GM19438 (cell line): Measurements from ENCODE around the gene C2.
A peak's percentile ranks its signal among the peaks of the same experiment; 100 is the strongest.
"Not testable (repeated sequence)": the region's sequence is repeated elsewhere in the genome, so short reads cannot be mapped to it uniquely, and the experiment has no call there.

ENCODE experiments used
- ATAC-seq: cut with Tn5 transposase; IDR thresholded peaks from one replicate; pipeline ENCODE4 v1.9.1; 2021; ENCODE audit warnings: low read depth; ENCODE audit not compliant: unreplicated experiment

The C2 gene

GRCh38 chr6:31898383-31899011, 29.0 kb upstream of the C2 start:
- ATAC-seq: no peak

DNA sequence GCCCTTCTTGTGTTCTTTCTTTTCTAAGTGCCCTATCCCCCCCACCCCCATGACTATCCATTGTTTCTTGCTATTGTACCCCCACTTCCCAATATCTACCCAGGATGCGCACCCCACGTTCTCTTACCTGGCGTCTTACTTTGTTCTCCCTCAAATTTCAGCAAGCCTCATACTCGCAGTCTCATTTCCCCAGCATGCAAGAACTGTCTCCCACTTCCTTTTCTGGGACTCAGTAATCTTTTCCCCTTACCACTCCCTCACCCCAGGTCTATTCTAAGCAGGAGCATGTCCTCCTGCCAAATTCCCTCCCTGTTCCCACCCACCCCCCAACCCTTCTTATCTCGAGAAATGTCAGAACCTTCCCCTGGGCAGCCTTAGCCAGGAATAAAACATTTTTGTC, 28.3 kb upstream of the C2 start:
- no peak for ATAC-seq

- no peak for ATAC-seq
Measured at GRCh38 chr6:31899882-31900722, 27.4 kb upstream of the C2 start.

DNA sequence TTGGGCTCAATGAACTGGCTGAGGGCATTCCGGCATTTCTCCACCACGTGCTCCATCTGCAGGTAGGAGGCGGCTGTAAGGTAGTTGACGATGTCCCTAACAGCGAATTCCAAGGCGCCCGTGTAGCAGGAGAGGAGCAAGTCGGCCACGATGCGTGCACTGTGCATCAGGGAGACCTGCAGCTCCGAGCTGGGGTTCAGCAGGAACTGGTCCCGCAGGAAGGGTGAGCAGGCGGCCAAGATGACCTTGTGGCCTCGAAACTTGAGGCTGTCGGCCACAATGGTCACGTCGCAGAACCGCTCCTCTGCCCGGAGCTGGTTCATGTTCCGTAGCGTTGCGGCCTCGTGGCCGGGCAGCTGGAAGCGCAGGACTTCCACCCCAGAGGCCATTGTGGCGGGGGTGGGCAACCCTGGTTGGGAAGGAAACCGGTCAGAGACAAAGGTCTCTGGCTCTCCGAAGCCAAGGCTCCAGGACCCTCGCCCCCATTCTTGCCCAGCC, 26.6 kb upstream of the C2 start:
- ATAC-seq: no peak

GRCh38 chr6:31901415-31901952, 26.0 kb upstream of the C2 start:
- no peak for ATAC-seq

DNA sequence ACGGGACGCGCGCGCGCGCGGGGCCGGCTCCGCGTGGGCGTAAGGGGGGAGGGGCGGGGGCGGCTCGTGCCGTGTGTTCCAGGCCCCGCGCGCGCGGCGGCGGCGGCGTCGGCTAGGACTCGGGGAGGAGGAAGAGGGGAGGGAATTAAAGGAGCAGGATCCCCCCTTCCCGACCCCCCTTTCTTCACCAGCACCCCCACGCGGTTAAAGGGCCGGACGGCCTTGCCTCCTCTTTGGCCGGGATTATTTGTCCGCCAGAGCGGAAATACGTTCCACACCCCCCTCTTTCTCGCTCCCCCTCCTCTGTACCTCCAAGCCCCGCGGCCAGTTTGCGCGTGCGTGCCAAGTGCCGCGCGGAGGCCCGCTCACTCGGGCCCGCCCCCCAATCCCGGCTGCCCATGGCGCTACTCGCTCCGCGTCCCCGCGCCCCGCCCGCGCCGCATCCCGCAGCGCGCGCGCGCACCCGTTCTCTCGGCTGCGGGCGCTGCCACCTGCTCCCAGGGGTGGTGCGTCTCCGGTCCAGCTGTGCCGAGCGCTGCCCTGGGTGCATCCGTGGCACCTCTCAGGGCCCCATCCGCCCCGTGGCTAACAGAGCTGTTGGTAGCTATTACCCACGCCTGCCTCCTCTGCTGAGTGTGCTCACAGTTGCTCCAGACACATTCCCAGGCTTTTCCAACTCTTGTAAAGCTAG, 25.4 kb upstream of the C2 start, which contains the start of gene ZBTB12:
Gene ZBTB12, minus strand, starts transcription at position 134 of the 691 bp plus-strand sequence. CDS start 781 bp downstream, outside the sequence.
- ATAC-seq: peak; percentile 51

DNA sequence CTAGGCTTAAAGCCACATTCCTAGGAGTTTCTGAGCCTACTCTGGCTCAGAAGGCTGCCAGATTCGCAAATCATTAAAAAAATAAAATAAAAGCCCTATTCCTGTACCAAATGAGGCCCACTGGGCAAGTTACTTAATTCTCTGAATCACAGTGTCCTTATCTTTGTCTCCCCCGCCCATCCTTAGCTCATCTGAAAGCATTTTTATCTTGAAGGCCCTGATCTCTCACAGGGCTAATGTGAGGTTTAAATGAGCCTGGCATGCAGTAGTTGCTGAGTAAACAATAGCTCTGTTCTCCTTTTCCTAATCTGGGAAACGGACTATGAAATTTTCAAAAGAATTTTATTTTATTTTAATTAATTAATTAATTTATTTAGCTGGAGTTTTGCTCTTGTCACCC, 23.6 kb upstream of the C2 start:
- ATAC-seq: no peak

DNA sequence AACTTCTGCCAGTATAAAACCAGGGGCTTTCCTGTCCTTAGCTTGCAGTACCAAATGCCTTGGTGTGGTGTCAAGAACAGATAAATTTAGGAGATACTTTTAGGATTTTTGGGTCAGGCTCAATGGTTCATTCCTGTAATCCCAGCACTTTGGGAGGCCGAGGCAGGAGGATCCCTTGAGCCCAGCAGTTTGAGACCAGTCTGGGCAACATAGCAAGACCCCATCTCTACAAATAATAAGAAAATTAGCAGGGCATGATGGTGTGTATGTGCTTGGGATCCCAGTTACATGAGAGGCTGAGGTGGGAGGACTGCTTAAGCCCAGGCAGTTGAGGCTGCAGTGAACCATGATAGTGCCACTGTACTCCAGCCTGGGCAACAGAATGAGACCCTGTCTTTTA, 22.5 kb upstream of the C2 start:
- no peak for ATAC-seq

- no peak for ATAC-seq
Measured at GRCh38 chr6:31906122-31906521, 21.4 kb upstream of the C2 start.

DNA sequence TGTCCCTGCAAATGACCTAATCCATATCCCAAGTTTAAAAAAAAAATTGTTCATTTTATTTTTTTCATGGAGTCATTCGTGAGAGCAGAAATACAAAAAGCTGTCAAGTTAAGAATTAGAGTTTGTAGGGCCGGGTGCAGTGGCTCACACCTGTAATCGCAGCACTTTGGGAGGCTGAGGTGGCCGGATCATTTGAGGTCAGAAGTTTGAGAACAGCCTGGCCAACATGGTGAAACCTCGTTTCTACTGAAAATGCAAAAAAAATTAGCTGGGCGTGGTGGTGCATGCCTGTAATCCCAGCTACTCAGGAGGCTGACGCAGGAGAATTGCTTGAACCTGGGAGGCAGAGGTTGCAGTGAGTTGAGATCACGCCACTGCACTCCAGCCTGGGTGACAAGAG, 20.8 kb upstream of the C2 start:
- not testable (repeated sequence) for ATAC-seq

DNA sequence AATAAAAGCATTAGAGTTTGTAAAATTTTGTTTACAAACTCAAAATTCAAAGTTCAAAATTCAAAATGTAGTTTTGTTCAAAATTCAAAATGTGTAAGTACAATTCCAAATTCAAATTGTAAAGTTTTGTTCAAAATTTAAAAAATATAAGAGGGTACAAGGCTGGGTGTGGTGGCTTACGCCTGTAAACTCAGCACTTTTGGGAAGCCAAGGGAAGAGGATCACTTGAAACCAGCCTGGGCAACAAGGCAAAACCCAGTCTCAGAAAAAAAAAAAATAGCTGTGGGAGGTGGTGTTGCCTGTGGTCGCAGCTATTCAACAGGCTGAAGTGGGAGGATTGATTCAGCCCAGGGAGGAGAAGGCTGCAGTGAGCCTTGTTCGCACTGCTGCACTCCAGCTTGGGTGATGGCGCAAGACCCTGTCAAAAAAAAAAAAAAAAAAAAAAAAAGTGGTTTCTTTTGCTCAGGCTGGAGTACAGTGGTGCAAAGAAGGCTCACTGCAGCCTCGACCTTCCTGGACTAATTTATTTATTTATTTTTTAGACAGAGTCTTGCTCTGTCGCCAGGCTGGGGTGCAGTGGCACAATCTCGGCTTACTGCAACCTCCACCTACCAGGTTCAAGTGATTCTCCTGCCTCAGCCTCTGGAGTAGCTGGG, 20.2 kb upstream of the C2 start:
- no peak for ATAC-seq

- not testable (repeated sequence) for ATAC-seq
Measured at GRCh38 chr6:31908255-31908654, 19.3 kb upstream of the C2 start.

DNA sequence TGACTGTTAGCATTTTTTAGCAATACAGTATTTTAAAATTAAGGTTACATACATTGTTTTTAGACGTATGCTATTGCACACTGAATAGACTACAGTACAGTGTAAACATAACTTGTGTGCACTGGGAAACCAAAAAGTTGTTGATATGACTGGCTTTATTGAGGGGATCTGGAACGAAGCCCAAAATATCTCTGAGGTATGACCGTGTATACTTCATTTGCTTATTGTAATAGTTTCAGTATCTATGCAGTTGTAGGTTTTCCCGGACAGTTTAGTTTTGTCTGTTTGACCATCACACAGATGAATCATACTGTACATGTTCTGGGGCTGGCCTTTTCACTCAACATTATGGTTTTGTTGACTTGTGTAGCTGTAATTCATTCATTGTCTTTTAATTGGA, 18.7 kb upstream of the C2 start:
- peak; percentile 47 for ATAC-seq

DNA sequence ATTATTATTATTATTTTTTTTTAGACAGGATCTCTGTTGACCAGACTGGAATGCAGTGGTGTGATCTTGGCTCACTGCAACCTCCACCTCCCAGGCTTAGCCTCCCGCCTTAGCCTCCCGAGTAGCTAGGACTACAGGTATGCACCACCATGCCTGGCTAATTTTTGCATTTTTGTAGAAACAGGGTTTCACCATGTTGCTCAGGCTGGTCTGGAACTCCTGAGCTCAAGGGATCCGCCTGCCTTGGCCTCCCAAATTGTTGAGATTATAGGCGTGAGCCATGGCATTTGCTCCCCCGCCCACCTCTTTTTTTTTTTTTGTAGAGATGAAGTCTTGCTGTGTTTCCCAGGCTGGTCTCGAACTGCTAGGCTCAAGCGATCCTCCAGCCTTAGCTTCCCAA, 18.2 kb upstream of the C2 start:
- ATAC-seq: not testable (repeated sequence)

GRCh38 chr6:31911826-31912585, 15.5 kb upstream of the C2 start:
- ATAC-seq: no peak

GRCh38 chr6:31915351-31915750, 12.2 kb upstream of the C2 start:
- no peak for ATAC-seq

DNA sequence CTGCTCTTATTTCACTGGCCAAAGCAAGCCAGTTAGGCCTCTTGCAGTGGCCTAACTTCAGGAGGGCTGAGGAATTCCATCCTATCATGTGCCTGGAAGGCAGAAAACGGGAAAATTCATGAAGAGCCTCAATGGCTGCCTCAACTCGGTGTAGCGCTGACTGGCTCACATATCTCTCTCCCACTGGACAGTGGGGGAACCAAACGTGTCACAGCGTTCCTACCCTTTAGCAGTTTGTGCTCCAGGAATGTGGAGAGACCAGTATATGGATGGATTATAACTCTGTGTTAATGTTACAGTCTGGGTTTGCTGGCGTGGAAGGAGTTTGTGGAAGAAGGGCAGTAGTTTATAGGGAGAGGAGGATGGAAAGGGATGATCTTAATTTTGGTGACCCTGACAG, 11.8 kb upstream of the C2 start:
- ATAC-seq: no peak

GRCh38 chr6:31918069-31918720, 9.3 kb upstream of the C2 start:
- ATAC-seq: no peak

DNA sequence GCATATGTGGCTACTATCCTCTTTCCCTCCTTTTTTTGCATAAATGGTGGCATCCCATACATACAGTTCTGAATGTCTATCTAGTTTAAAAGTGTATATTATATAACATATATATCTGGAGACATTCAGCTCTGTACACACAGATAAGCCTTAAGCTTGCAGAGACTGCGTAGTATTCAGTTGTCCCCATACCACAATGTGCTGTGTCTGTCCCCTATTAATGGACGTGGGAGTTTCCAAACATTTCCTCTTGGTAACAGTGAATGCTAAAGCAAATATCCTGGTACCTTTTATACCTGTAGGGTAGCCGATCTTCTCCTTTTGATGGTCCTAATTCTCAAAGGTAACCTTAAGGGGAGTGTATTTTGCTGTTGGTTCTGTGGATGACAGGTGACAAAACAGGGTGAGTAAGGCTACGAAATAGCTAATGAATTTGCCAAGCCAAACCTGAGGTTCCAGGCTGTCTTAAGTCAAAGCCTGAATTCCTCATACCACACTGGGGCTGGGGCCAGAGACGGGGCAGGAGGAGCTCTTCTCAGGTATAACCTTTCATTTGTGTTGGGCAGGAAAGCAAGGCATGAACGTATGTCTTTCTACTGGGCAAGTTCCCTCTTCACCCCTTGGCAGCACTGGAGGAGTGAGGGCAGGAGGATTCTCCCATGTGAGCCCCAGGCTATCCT, 7.8 kb upstream of the C2 start:
- ATAC-seq: no peak
